ENCODE measurements around the gene MIR17HG.
"Not testable (repeated sequence)": the region's sequence is repeated elsewhere in the genome, so short reads cannot be mapped to it uniquely, and the experiment has no call there.

The MIR17HG gene

DNA sequence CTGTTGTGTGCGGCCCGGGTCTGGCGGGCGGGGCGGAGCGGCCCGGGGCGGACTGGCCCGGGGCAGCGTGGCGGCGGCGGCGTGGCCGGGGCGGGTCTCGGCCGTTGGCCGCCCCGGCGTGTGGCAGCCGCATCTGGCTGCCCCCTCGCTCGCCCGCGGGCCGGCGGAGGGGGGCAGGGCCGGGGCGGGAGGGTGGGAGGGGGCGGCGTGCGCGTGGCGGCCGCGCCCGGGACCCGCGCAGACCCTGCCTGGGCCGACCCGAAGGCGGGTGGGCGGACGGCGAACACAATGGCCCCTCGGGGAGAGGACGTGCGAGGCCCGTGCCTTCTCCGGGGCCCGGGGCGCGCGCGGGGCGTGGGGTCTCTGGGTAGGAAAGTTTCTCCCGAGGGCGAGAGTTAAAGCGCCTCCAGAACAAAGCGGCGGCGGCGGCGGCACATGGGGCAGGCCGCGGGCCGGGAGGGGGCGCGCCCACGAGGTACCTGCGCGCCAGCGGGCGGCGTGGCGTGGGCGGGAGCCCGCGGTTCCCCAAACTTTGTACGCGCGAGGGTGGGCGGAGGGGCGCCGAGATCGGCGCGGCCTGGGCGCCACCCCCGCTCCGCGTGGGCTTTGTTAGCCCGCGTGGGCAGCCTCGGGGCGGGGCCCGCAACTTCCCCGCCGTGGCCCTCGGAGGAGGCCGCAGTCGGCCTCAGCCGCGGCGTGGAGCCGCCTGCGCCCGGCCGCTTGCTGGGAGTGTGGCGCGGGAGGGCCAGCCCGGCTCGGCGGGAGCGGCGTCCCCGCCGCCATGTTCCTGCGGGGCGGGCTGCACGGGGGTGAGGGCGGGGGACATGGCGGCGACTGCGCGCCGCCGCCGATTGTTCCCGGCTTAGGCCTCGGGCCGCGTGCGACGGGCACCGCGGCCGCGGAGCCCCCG, 764 bp downstream of the MIR17HG start:
- peak; percentile 69 for DNase-seq

DNA sequence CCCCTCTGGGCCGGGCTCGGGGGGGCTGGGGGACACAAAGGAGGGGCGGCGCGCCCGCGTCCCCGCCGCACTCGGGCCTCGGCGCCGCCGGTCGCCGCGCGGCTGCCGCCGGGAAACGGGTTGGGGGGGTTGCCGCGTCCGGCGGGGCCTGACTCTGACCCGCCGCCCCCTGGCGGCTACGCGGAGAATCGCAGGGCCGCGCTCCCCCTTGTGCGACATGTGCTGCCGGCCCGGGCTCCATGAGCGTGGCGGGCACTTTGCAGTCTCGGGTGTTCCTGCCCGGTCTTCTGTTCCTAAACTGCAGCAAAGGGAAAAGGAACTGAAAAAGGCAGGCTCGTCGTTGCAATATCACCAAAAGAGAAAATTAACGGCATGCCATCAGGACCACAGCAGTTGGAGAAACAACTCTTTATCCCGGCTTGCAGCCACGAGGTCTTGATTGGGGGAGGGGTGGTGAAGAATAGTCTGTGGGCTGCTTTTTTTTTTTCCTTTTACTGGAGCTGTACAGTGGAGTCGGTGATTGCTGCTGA, 1.5 kb downstream of the MIR17HG start:
- peak; percentile 90 for DNase-seq

DNA sequence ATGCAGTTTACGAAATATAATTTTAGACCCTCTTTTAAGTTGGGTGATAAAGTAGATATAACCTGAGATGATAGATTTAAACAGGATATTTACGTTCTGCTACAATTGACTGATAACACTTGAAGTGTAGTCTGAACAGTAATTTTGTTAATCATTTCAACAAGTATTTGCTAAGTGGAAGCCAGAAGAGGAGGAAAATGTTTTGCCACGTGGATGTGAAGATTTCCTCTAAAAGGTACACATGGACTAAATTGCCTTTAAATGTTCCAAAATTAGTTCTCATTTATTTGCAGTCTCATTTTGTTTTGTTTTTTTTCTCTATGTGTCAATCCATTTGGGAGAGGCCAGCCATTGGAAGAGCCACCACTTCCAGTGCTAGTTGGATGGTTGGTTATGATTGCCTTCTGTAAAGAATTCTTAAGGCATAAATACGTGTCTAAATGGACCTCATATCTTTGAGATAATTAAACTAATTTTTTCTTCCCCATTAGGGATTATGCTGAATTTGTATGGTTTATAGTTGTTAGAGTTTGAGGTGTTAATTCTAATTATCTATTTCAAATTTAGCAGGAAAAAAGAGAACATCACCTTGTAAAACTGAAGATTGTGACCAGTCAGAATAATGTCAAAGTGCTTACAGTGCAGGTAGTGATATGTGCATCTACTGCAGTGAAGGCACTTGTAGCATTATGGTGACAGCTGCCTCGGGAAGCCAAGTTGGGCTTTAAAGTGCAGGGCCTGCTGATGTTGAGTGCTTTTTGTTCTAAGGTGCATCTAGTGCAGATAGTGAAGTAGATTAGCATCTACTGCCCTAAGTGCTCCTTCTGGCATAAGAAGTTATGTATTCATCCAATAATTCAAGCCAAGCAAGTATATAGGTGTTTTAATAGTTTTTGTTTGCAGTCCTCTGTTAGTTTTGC, 2.8 kb downstream of the MIR17HG start:
- DNase-seq, result no peak

DNA sequence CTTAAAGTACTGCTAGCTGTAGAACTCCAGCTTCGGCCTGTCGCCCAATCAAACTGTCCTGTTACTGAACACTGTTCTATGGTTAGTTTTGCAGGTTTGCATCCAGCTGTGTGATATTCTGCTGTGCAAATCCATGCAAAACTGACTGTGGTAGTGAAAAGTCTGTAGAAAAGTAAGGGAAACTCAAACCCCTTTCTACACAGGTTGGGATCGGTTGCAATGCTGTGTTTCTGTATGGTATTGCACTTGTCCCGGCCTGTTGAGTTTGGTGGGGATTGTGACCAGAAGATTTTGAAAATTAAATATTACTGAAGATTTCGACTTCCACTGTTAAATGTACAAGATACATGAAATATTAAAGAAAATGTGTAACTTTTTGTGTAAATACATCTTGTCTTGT, 3.6 kb downstream of the MIR17HG start:
- DNase-seq, result no peak

GRCh38 chr13:91351980-91352379, 4.5 kb downstream of the MIR17HG start:
- no peak for DNase-seq

DNA sequence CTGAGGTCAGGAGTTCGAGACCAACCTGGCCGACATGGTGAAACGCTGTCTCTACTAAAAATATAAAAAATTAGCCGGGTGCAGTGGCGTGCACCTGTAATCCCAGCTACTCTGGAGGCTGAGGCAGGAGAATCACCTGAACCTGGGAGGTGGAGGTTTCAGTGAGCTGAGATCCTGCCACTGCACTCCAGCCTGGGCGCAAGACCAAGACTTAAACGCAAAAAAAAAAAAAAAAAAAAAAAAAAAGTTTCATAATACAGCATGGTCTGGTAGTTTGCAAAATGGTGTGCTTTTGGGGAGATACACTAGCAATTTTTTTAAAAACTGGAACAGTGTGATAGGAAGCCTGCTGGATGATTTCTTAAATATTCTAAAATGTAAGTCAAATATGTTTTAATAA, 5.4 kb downstream of the MIR17HG start:
- DNase-seq, result not testable (repeated sequence)

- no peak for DNase-seq
These were observed 6.0 kb downstream of the MIR17HG start for GRCh38 chr13:91353494-91353893.

DNA sequence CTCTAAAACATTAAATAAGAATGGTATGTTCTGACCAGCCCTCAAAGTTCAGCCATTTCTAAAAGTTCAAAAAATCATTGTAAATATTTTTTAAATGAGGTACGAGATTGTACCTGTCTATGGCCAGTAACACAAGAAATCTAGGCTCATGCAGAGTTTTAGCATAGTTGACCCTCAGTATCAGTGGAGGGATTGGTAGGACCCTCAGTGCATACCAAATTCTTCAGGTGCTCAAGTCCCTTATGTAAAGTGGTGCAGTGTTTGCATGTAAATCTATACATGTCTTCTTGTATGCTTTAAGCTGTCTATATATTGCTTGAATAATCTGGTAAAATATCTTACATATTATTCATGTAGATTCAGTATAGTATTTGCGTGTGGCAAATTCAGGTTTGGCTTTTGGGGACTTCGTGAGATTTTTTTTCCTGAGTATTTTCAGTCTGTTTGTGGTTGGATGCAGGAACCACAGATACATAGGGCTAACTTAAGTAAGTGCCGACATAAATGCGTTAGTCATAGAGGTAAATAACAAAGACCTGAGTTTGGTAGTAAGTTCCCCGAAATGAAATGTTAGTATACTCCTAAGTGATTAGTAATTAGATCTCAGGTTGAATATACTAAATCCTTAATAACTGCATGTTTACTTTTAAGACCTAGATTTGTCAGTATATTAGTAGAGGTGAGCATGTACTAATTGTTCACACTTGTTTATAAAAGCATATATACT, 7.8 kb downstream of the MIR17HG start:
- DNase-seq, result no peak

DNA sequence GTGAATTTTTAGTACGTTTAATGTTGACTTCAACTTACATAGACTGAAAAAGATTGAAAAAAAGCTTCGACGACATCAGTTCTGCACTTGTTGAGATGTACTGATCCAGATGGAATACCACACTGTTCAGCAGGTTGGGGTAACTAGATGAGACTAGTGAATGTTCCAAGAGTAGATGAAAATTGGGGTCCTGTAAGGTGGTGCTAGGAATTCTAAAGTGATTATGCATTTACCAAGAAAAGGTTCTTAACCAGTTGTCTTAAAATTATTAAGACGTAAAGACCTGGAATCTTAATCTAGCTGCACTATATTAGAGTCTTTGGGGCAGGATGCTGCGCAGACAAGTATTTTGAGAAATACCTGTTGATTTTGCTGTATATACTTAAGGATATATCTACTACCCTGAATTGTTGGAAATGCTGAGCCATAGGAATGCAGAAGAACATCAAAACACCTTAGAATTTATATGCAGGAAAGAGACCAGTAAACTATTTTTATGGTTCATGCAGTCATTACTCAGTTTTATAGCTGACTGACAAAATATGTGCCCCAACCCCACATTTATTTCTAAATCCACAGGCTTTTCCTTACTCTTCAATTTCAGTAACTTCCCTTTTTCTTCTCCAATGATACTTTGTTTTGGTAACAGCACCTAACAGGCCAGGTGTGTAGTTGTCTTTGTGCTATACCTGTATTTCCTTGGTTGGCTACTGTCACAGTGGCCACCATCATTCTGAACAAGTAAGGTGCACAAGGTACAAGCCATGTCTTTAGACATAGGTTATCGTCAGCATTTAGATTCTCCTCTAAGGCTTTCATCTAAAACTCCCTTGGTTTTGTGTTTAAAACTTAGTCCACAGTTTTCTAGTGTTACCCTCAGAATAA, 8.6 kb downstream of the MIR17HG start:
- DNase-seq, result no peak

DNA sequence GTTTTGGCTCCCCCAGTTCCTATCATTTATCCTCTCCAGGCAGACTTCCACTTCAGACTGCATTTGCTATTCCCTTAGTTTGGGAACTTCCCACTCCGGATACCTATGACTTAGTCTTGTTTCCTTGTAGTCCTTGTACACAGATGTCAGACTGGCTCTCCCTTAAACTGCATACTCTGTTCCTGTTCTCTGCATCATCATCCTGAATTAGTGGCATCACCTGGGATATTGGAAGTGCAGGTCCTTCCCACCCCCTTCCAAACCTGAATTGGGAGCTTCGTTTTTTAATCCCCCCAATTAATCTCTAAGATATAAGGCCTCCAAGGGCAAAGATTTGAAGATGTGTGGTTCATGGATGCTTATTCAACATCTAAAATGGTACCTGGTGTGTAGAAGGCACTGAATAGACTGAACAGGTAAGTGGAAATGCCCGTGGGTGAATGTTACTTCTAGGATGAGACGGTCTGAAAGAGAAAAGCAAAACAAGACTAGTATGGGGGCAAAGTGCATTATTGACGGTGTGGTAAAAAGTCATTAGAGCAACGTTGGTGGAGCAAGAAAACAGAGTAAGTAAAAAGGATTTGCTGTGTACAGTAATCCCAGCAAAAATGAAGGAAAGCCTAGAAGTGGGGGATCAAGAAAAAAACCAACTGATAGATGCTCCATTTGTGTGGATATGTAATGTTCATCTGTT, 9.6 kb downstream of the MIR17HG start:
- no peak for DNase-seq

DNA sequence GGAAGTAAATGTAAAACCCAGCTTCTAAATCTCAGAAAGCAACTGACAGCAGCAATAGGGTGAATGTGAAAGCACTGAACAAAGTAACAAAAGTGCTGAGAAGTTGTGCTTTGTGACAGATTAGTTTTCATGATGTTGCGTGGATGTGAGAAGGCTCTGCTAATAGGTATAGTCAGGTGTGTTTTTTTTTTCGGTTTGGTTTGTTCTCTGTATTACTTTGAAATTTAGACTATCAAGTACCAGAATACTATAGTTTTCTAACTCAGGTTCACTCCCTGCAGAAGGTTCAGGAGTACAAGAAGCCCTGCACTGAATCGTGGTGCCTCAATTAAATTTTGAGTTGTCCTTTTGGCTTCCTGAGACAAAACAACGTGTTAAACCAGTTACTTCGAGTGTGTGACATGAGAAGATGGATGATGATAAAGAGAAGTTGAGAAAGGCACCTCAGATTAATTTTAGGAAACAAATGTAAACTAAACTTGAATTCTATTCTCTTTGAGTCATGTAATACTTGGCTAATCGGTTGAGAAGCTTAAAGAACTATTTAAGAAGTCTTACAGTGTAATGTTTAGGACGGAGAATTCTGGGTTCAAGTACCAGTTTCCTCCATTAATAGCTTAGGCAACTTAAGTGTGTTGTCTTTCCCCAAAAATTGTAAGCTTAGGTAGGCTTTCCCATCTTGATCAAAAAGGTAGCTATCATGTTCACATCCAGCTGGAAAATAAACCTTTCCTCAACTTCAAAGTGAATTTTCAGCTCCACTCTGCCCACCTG, 10.3 kb downstream of the MIR17HG start:
- DNase-seq, result no peak

GRCh38 chr13:91358387-91358782, 10.9 kb downstream of the MIR17HG start:
- DNase-seq, result no peak

DNA sequence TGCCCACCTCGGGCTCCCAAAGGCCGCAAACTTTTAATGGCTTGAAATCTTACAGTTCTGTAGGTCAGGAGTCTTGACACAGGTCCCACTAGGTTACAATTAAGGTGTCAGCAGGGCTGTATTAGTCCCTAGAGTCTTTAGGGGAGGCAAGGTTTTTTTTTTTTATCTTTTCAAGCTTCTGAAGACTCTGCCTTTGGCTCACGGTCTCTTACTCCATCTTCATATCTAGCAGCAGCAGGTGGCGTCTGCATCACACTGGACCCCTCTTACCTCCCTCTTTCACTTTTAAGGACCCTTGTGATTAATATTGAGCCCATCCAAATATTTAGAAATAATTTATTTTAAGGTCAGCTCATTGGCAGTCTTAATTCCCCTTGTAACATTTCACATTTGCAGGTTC, 11.6 kb downstream of the MIR17HG start:
- no peak for DNase-seq

DNA sequence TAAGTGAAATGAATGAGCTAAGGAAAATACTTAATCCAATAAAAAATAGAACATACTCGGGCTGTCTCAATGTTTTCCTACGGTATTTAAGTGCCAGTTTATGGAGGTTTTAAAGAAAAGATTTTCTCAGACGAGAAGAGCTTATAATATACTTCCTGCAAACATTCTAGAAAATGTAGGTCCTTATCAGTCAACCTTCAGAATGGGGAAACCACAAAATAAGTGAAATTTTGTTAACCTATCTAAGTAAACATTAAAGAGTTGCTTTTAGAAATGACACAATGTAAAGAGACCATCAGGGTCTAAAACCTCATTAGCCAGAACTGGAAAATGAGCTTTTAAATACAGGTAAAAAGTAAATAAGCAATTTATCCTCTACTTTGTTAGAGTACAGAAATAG, 12.1 kb downstream of the MIR17HG start:
- DNase-seq, result no peak

DNA sequence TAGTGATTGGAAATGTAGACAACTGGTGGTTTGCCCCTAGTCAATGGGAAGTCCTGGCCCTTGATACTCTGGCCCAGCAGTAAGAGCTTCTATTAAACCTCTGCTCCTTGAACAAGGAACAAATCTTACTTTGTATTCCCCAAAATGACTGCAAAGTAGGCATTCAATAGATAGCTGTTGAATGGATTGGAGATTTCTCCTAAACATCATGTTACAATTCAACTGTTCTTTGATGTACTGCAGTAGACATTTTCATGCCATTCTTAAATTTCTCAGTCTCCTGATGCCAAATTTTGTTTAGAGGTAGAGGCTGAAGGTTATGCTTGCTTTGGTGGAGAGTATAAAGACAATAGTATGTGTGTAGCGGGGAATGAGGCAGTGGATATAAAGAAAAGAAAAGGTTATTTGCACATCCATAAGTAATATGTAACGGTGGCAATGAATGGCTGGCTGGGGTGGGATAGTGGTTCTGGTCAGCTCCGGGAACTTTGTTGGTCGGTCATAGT, 12.8 kb downstream of the MIR17HG start:
- no peak for DNase-seq

- DNase-seq, result no peak
These were observed 14.3 kb downstream of the MIR17HG start for GRCh38 chr13:91361755-91362271.

- no peak for DNase-seq
These were observed 15.4 kb downstream of the MIR17HG start for GRCh38 chr13:91362908-91363307.

GRCh38 chr13:91368101-91368500, 20.6 kb downstream of the MIR17HG start:
- DNase-seq, result no peak

DNA sequence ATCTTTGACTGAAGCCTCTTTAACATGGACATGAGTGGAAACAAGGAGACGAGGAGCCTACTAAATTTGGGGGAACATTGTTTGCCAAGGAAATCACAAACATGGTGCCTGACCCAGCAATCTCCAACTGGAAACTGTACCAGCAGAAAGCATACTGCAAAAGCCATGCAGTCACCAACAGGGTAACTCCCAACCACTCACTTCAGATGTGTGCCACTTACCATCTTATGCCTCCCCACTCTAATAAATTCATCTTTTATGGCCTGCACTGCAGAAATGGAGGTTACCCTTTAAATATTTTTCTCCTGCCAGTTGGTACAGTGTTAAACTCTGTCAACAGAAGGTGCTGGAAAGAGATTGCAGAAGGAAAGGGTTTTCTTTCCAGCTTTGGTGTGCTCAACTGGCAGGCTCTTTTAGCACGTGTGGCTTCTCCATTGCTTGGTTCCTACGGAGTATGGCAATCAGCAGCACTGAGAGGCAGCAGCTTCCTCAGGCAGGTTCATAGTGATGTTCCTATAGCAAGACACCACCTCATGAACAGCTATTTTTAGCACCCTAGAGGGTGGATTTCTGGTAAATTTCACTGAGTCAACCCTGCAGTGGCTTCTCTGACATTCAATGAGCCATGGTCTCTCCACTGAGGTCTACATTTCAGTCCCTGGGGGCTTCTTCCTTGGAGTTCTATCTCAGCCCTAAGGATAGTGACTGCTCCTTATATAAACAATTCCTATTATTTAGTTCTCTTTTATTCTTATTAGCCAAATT, 21.4 kb downstream of the MIR17HG start:
- DNase-seq, result peak; percentile 40

All from stimulated activated CD4-positive, alpha-beta T cell treated with anti-CD3 and anti-CD28 coated beads, Interleukin-1b, Interleukin-23, amount 100 ng/mL, for 48 hours (primary cell).